NCI-H2029 treated with DMSO at 0.1 percent for 48 hours (cell line): ENCODE results near the gene DNAH1.

Source experiments
- DNase-seq: peaks from one replicate; lab custom pipeline; 2025; lab: John Stamatoyannopoulos, UW

The DNAH1 gene

DNA sequence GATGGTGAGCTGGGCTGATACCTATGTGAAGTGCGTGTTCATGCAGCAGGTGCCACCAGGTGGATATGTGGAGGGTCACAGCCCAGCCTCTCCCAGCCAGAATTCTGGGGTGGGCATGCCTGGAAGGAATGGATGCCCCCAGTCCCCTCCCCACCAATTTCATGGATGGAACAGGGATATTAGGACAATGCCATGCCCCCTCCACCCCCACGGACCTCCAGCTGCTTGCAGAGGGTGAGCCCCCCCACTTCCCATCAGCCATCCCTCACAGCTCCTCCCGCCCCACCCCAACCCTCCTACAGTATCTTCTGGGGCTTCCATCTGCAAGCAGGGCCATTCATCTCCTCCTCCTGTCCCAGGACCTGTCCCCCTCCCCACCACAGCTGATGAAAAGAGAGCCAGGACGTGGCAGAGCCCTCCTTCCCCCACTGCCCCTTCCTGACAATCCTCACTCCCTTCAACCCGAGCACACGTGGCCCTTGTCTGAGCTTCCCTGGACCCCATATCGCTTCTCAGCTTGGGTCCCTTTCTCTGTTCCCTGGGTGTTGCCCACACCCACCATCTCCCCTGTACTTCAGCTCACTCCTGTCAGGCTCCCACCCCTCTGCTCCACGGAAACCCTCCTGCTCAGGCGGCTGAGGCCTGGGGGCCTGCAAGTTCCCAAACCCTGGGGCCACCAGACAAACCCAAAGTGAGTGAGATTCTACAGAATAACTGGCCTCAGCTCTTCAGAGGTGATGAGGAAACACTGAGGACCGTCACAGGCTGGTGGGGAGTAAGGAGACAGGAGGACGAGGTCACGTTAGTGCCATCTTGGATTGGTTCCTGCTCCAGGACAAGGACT, 131.6 kb downstream of the DNAH1 start:
- DNase-seq: no peak
